Measurements from ENCODE around the gene KDM4B.

KDM4B gene

GRCh38 chr19:4986056-4986455 is 17.1 kb downstream of the KDM4B start:
- no peak for DNase-seq

- DNase-seq: no peak
These were observed 17.6 kb downstream of the KDM4B start for GRCh38 chr19:4986471-4986891.

- no peak for DNase-seq
These were observed 18.3 kb downstream of the KDM4B start for GRCh38 chr19:4987256-4987655.

GRCh38 chr19:4987692-4988370 is 18.9 kb downstream of the KDM4B start:
- DNase-seq: no peak

- no peak for DNase-seq
These were observed 19.9 kb downstream of the KDM4B start for GRCh38 chr19:4988770-4989251.

GRCh38 chr19:4990306-4990705 is 21.4 kb downstream of the KDM4B start:
- no peak for DNase-seq

- DNase-seq: no peak
These were observed 22.6 kb downstream of the KDM4B start for GRCh38 chr19:4991538-4991937.

GRCh38 chr19:4991996-4992698 is 23.2 kb downstream of the KDM4B start:
- DNase-seq: no peak

GRCh38 chr19:4993683-4994082 is 24.8 kb downstream of the KDM4B start:
- no peak for DNase-seq

GRCh38 chr19:4996701-4997100 is 27.8 kb downstream of the KDM4B start:
- DNase-seq: no peak

- DNase-seq: no peak
These were observed 28.4 kb downstream of the KDM4B start for GRCh38 chr19:4997297-4997696.

GRCh38 chr19:5000120-5000611 is 31.3 kb downstream of the KDM4B start:
- no peak for DNase-seq

- peak; percentile 57 for DNase-seq
These were observed 32.7 kb downstream of the KDM4B start for GRCh38 chr19:5001615-5002014.

GRCh38 chr19:5002143-5002542 is 33.2 kb downstream of the KDM4B start:
- no peak for DNase-seq

GRCh38 chr19:5003781-5004180 is 34.9 kb downstream of the KDM4B start:
- DNase-seq: no peak

- no peak for DNase-seq
These were observed 36.2 kb downstream of the KDM4B start for GRCh38 chr19:5005096-5005495.

GRCh38 chr19:5006201-5006600 is 37.3 kb downstream of the KDM4B start:
- DNase-seq: no peak

GRCh38 chr19:5006821-5007220 is 37.9 kb downstream of the KDM4B start:
- no peak for DNase-seq

- no peak for DNase-seq
These were observed 42.7 kb downstream of the KDM4B start for GRCh38 chr19:5011476-5012238.

- DNase-seq: no peak
These were observed 44.0 kb downstream of the KDM4B start for GRCh38 chr19:5012688-5013457.

- DNase-seq: no peak
These were observed 44.8 kb downstream of the KDM4B start for GRCh38 chr19:5013761-5014160.

GRCh38 chr19:5014941-5015340 is 46.0 kb downstream of the KDM4B start:
- no peak for DNase-seq

- DNase-seq: no peak
These were observed 47.4 kb downstream of the KDM4B start for GRCh38 chr19:5016268-5016667.

All from NCI-H82 (cell line).